ENCODE measurements around the gene HEG1.

HEG1 gene

DNA sequence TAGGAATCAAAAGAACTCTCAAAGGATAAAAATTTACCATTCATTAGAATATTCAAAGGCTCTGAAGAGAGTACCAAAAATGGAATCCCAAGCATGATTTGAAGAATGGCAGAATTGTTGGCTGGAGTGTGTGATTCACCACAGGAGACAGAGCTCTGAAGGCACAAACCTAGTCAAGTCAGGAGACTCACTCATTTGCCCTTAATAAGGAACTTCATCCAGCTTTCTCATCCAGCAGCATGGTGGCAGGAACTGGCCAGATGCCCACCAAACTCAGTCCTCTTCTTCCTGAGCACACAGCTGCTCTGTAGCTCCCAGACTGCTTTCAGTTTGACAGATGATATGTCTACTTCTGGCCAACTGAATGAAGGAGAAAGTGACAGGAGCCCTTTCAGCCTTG, 16.5 kb upstream of the HEG1 start:
- DNase-seq (ENCODE audit: low spot score): peak; percentile 42

DNA sequence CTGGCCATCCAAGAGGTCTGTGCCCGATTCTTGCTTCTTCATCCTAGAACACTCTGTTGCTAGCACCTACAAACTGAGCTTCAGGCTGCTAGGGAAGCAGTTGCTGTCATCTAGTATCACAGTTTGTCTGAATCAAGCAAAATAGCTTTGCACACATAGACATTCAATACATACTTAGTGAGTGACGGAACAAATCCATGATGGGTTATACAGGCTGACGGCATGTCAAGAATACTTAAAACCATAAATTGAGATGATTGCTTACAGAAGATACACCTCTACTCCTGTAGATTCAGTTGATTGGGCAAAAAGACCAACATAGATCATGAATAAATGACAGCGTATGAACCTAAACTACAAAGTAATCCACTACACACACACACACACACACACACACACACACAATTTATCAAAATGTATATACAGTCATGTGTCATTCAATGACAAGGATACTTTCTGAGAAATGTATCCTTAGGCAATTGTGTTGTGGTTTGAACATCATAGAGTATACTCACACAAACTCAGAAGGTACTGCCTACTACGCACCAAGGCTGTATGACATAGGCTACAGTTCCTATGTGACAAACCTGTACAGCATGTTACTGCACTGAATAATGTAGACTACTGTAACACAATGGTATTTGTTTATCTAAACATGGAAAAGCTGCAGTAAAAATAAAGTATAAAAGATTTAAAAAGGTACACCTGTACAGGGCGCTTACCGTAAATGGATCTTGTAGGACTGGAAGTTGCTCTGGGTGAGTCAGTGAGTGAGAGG, 14.4 kb upstream of the HEG1 start:
- peak; percentile 1 for DNase-seq (ENCODE audit: low spot score)

GRCh38 chr3:125069452-125069851, 13.7 kb upstream of the HEG1 start:
- no peak for DNase-seq (ENCODE audit: low spot score)

DNA sequence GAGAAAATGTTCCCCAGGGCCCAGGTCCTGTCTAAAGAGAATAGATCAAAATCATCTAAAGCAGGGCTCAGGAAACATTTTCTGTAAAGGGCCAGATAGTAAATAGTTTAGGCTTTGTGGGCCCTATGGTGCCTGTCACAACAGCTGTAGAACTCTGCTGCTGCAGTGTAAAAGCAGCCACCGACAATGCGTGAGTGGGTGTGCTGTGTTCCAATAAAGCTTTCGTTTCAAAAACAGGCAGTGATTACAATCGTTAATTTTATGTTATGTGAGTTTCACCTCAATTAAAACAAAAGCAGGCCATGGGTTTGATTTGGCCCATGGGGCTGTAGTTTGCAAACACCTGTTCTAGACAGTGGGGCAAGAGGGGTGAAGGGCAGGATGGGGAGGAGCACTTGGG, 12.5 kb upstream of the HEG1 start:
- peak; percentile 46 for DNase-seq (ENCODE audit: low spot score)

- peak; percentile 30 for DNase-seq (ENCODE audit: low spot score)
These were observed 11.4 kb upstream of the HEG1 start for GRCh38 chr3:125067225-125067624.

GRCh38 chr3:125062904-125063618, 7.3 kb upstream of the HEG1 start:
- no peak for DNase-seq (ENCODE audit: low spot score)

GRCh38 chr3:125061646-125062045, 5.8 kb upstream of the HEG1 start:
- DNase-seq (ENCODE audit: low spot score): no peak

DNA sequence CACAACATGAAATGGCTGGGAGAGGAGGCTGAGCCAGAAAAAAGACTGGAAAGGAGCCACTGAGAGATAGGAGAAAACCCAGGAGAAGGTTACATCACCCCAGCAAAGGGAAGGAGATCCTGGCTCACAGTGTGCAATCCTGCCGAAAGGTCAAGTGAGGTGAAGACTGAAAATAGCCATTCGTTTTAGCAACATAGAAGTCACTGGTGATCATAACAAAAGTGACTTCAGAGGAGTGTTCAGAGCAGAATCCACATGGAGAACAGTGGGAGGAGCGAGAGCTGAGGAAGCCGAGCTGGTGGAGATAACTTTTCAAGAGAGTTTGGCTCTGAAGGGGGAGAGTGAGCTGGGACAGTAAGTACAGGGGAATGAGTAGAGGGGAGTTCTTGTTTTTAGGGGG, 5.4 kb upstream of the HEG1 start:
- no peak for DNase-seq (ENCODE audit: low spot score)

- DNase-seq (ENCODE audit: low spot score): no peak
These were observed 3.9 kb upstream of the HEG1 start for GRCh38 chr3:125059488-125060245.

GRCh38 chr3:125058959-125059358, 3.2 kb upstream of the HEG1 start:
- no peak for DNase-seq (ENCODE audit: low spot score)

DNA sequence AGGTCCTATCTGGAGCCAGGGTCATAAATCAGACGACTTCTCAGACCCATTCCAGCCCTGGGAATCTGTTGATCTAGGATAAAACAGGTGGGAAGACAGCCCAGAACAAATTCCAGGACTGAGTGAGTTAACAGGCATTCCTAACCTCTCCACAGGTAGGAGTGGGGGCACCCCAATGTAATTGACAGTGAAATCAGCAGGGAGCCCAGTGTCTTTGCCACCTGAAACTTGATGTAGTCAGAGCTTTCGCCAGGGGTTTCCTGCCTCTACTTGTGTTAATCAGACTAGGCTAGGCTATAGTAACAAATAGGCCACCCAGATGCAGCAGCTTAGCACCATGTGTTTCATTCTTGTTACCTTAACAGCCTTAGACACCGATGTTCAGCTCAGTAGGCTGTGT, 2.7 kb upstream of the HEG1 start:
- no peak for DNase-seq (ENCODE audit: low spot score)

- DNase-seq (ENCODE audit: low spot score): no peak
These were observed 1.5 kb upstream of the HEG1 start for GRCh38 chr3:125057186-125057850.

DNA sequence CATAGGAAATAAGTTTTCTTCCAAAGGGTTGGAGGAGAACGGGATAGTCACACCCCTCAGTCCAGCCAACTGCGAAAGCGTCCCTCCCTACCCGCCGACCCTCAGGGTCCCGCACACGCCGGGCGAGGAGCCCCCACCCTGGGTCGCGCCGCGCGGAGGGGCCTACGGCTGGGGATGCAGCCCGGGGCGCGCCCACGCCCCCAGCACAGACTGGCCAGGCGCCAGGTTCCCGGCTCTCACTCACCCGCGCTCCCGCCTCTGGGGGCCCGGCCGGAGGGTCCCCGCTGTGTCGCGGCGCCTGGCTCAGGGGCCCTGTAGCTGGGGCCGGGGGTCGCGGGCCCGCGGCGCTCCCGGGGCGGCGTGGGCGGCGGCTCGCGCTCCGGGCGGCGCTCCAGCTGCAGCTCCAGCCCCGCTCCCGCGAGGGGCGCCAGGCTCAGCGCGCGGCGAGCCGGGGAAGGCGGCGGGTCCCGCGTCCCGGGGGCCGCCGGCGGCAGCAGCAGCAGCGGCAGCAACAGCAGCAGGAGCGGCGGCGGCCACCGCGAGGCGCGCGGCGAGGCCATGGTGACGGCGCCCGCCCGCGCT, 375 bp downstream of the HEG1 start:
- no peak for DNase-seq (ENCODE audit: low spot score)

DNA sequence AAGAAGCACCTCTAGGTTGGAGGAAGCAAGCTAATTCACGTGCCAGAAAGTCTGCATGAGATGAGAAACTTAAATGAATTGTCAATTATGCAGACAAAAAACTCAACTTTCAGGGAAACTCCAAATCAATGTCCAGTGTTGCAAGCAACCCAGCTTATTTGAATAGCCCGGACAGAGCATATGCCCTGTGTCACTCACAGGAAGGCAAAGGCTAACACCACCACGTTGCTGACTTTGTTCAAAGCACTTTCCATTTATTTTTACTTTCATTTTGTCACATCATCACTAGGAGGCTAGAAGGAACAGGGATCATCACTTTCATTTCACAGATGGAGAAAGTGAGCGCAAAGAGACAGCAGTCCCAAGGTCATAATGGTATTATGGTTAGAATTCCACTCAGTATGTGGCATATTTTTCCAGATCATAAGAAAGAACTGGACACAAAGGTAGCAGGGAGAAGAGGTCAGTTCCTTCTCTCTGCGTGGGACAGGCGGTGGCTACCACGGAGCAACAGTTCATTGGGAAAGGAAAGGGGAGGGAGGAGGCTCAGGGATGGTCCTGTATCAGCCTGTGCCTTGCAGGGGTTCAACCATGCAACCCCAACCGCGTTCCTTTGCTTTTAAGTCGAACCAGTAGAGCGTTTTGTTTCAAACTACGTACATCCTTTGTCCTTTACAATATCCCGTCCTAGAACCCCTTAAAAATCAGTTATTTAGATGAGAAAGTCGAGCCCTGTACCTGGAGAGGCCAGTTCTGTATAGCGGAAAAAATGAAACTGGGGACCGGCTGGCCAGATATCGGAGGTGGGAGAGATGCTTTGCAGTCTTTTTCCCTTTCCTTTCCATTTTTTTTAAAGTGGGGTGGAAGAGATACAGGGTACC, 1.1 kb downstream of the HEG1 start:
- DNase-seq (ENCODE audit: low spot score): no peak

GRCh38 chr3:125054062-125054448, 1.7 kb downstream of the HEG1 start:
- DNase-seq (ENCODE audit: low spot score): no peak

GRCh38 chr3:125053304-125053699, 2.5 kb downstream of the HEG1 start:
- DNase-seq (ENCODE audit: low spot score): no peak

- DNase-seq (ENCODE audit: low spot score): no peak
These were observed 3.0 kb downstream of the HEG1 start for GRCh38 chr3:125052624-125053303.

GRCh38 chr3:125051715-125052581, 3.8 kb downstream of the HEG1 start:
- peak; percentile 78 for DNase-seq (ENCODE audit: low spot score)

DNA sequence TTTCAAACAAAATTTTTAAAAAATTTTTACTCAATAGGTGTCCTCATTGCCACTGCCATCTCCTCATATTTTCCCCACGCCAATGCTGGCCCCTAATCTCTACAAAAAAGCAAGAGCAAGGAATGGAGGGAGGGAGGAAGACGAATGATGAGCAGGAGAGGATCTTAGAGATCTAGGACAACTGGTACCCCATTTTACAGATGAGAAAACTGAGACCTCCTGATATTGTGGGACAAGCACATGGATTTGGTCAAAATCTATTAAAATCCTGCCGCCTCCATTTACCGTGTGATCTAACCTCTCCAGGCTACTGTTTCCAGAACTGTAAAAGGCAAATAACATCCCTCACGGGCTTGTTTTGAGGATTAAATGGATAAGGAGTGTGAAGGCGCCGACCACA, 4.6 kb downstream of the HEG1 start:
- peak; percentile 36 for DNase-seq (ENCODE audit: low spot score)
